ENCODE data around the gene LRMDA.

LRMDA gene

GRCh38 chr10:75938380-75939122 is 507.1 kb downstream of the LRMDA start:
- Histone ChIP-seq H3K4me3 (ENCODE audit: low read depth, low read length) (no peak overlapping the region), H3K27me3 (ENCODE audit: insufficient read depth, low read depth, severe bottlenecking) (no peaks in the 10 kb centered on the region), H3K9me3 (ENCODE audit: severe bottlenecking) (peaks cover under 1% of the 10 kb centered on the region), H3K27ac (no peak overlapping the region), H3K36me3 (no peaks in the 10 kb centered on the region)
- TF ChIP-seq CTCF (IDR thresholded peaks at IDR 0.05; ENCODE audit: low read depth, low read length): no peak
- no peak for DNase-seq

GRCh38 chr10:75939541-75939940 is 508.1 kb downstream of the LRMDA start:
- no peak for DNase-seq
- no peaks in the 10 kb centered on the region for H3K36me3 ChIP-seq
- no peak overlapping the region for H3K4me3 ChIP-seq (ENCODE audit: low read depth, low read length)
- TF ChIP-seq CTCF (IDR thresholded peaks at IDR 0.05; ENCODE audit: low read depth, low read length): no peak
- no peaks in the 10 kb centered on the region for H3K27me3 ChIP-seq (ENCODE audit: insufficient read depth, low read depth, severe bottlenecking)
- peaks cover 7% of the 10 kb centered on the region for H3K9me3 ChIP-seq (ENCODE audit: severe bottlenecking)
- no peak overlapping the region for H3K27ac ChIP-seq

GRCh38 chr10:75940742-75941141 is 509.3 kb downstream of the LRMDA start:
- Histone ChIP-seq H3K4me3 (ENCODE audit: low read depth, low read length) (no peak overlapping the region), H3K27me3 (ENCODE audit: insufficient read depth, low read depth, severe bottlenecking) (no peaks in the 10 kb centered on the region), H3K27ac (no peak overlapping the region), H3K36me3 (no peaks in the 10 kb centered on the region), H3K9me3 (ENCODE audit: severe bottlenecking) (peaks cover 7% of the 10 kb centered on the region)
- no peak for TF ChIP-seq CTCF (IDR thresholded peaks at IDR 0.05; ENCODE audit: low read depth, low read length)
- DNase-seq: no peak

GRCh38 chr10:75941223-75941801 is 509.9 kb downstream of the LRMDA start:
- DNase-seq: no peak

GRCh38 chr10:75944061-75944460 is 512.6 kb downstream of the LRMDA start:
- no peak for TF ChIP-seq CTCF (IDR thresholded peaks at IDR 0.05; ENCODE audit: low read depth, low read length)
- Histone ChIP-seq H3K9me3 (ENCODE audit: severe bottlenecking) (peaks cover 7% of the 10 kb centered on the region), H3K27me3 (ENCODE audit: insufficient read depth, low read depth, severe bottlenecking) (no peaks in the 10 kb centered on the region), H3K36me3 (no peaks in the 10 kb centered on the region), H3K4me3 (ENCODE audit: low read depth, low read length) (no peak overlapping the region), H3K27ac (no peak overlapping the region)
- DNase-seq: no peak

More at GRCh38 chr10:75941223-75941801, 509.9 kb downstream of the LRMDA start:
- peaks cover 7% of the 10 kb centered on the region for H3K9me3 ChIP-seq (ENCODE audit: severe bottlenecking)
- H3K4me3 ChIP-seq (ENCODE audit: low read depth, low read length): no peak overlapping the region
- no peak overlapping the region for H3K27ac ChIP-seq
- no peak for TF ChIP-seq CTCF (IDR thresholded peaks at IDR 0.05; ENCODE audit: low read depth, low read length)
- H3K27me3 ChIP-seq (ENCODE audit: insufficient read depth, low read depth, severe bottlenecking): no peaks in the 10 kb centered on the region
- no peaks in the 10 kb centered on the region for H3K36me3 ChIP-seq

Data from WERI-Rb-1 (cell line).